ENCODE measurements around the gene RNU1-1.
"Not testable (repeated sequence)": the region's sequence is repeated elsewhere in the genome, so short reads cannot be mapped to it uniquely, and the experiment has no call there.

The RNU1-1 gene

GRCh38 chr1:16491056-16491675 lies 22.9 kb downstream of the RNU1-1 start:
- no peak for DNase-seq

- DNase-seq, result not testable (repeated sequence)
Observed at GRCh38 chr1:16489195-16489880, 24.7 kb downstream of the RNU1-1 start.

GRCh38 chr1:16487011-16487410 lies 27.1 kb downstream of the RNU1-1 start:
- DNase-seq, result not testable (repeated sequence)

GRCh38 chr1:16486316-16486715 lies 27.8 kb downstream of the RNU1-1 start:
- DNase-seq, result not testable (repeated sequence)

- no peak for DNase-seq
Observed at GRCh38 chr1:16484931-16485330, 29.2 kb downstream of the RNU1-1 start.

- no peak for DNase-seq
Observed at GRCh38 chr1:16484501-16484835, 29.6 kb downstream of the RNU1-1 start.

GRCh38 chr1:16483639-16484500 lies 30.2 kb downstream of the RNU1-1 start:
- DNase-seq, result not testable (repeated sequence)

- DNase-seq, result not testable (repeated sequence)
Observed at GRCh38 chr1:16483146-16483545, 30.9 kb downstream of the RNU1-1 start.

GRCh38 chr1:16478091-16478490 lies 36.0 kb downstream of the RNU1-1 start:
- no peak for DNase-seq

GRCh38 chr1:16475771-16476770 lies 38.0 kb downstream of the RNU1-1 start:
- not testable (repeated sequence) for DNase-seq

GRCh38 chr1:16474891-16475290 lies 39.2 kb downstream of the RNU1-1 start:
- not testable (repeated sequence) for DNase-seq

GRCh38 chr1:16474166-16474800 lies 39.8 kb downstream of the RNU1-1 start:
- no peak for DNase-seq

- no peak for DNase-seq
Observed at GRCh38 chr1:16468558-16468957, 45.5 kb downstream of the RNU1-1 start.

- DNase-seq, result no peak
Observed at GRCh38 chr1:16464917-16465625, 49.0 kb downstream of the RNU1-1 start.
